OCI-LY7 (cell line): ENCODE data around the gene TMC7. TPM values are rescaled to one million over a fixed set of nuclear protein-coding genes. Genes with fewer than 3 reads are reported as not detected.

Experiments used
- BruUV-seq: library from RNA; stranded (reverse); fragments of 400-500 nt; replicated peaks from 2 replicates; lab custom pipeline; 2021; lab: Mats Ljungman, UMichigan
- CTCF ChIA-PET: fragments of 300-600 bp; sonication (Branson Sonifier 250); formaldehyde crosslinking; loops from one replicate; lab custom pipeline; 2022; ENCODE audit warnings: antibody characterized with exemption; ENCODE audit not compliant: unreplicated experiment; lab: Charles Lee
- POLR2A ChIA-PET: fragments of 300-600 bp; sonication (Branson Sonifier 250); formaldehyde crosslinking; loops from one replicate; lab custom pipeline; 2022; ENCODE audit warnings: antibody characterized with exemption; lab: Charles Lee
- DNase-seq: peaks from one replicate; pipeline ENCODE4 v3.0.0-alpha.2; 2015; ENCODE audit warnings: low spot score
- H2AFZ ChIP-seq: fragments of 200-600 bp; sonication (generic), shearing (Covaris generic); 2 replicates; pipeline ENCODE4 v1.6.1; 2014; ENCODE audit warnings: mild to moderate bottlenecking, antibody characterized with exemption, low read length, moderate library complexity
- H3K27ac ChIP-seq: fragments of 200-600 bp; sonication (generic); 2 replicates; pipeline ENCODE4 v1.5.1; 2014; ENCODE audit warnings: mixed run types, low read depth, mild to moderate bottlenecking, moderate library complexity, low read length, inconsistent platforms; ENCODE audit not compliant: poor library complexity, severe bottlenecking
- H3K36me3 ChIP-seq: fragments of 200-600 bp; sonication (generic); 2 replicates; pipeline ENCODE4 v1.6.1; 2014; ENCODE audit warnings: mild to moderate bottlenecking, antibody characterized with exemption, low read length, moderate library complexity, mixed read lengths; ENCODE audit not compliant: insufficient read depth
- H3K4me1 ChIP-seq: fragments of 200-600 bp; sonication (generic); 2 replicates; pipeline ENCODE4 v1.5.1; 2014; ENCODE audit warnings: mild to moderate bottlenecking, low read length; ENCODE audit not compliant: insufficient read depth, poor library complexity, severe bottlenecking
- H3K4me2 ChIP-seq: fragments of 200-600 bp; sonication (generic); 2 replicates; pipeline ENCODE4 v1.6.1; 2014; ENCODE audit warnings: mild to moderate bottlenecking, low read length
- H3K4me3 ChIP-seq: fragments of 200-600 bp; sonication (generic); 2 replicates; pipeline ENCODE4 v1.5.1; 2014; ENCODE audit warnings: mild to moderate bottlenecking, low read depth, low read length; ENCODE audit not compliant: poor library complexity, severe bottlenecking
- H3K79me2 ChIP-seq: fragments of 200-600 bp; sonication (generic); 2 replicates; pipeline ENCODE4 v1.6.1; 2016; ENCODE audit warnings: low read depth, mild to moderate bottlenecking, low read length, moderate library complexity, mixed read lengths; ENCODE audit not compliant: insufficient read depth
- H3K9me2 ChIP-seq: fragments of 200-600 bp; sonication (generic); 2 replicates; pipeline ENCODE4 v1.6.1; 2016; ENCODE audit warnings: mild to moderate bottlenecking, low read length, mixed read lengths; ENCODE audit not compliant: insufficient read depth
- H3K9me3 ChIP-seq: fragments of 200-600 bp; sonication (generic); 2 replicates; pipeline ENCODE4 v1.6.1; 2014; ENCODE audit warnings: mild to moderate bottlenecking, mixed run types, low read length, mixed read lengths
- H4K20me1 ChIP-seq: fragments of 200-600 bp; sonication (generic); 2 replicates; pipeline ENCODE4 v1.6.1; 2014; ENCODE audit warnings: mild to moderate bottlenecking, antibody characterized with exemption, low read length, moderate library complexity, mixed read lengths; ENCODE audit not compliant: insufficient read depth
- EZH2phosphoT487 ChIP-seq: fragments of 200-600 bp; sonication (generic); IDR thresholded peaks from 2 replicates; pipeline ENCODE4 v1.6.1; 2018; ENCODE audit warnings: low read depth, borderline replicate concordance, mild to moderate bottlenecking, mixed run types, antibody characterized with exemption, low read length, moderate library complexity, mixed read lengths
- intact Hi-C: fragments of 100-400 bp; cut with micrococcal nuclease; formaldehyde crosslinking; loops from one replicate; pipeline ENCODE4 v1.10.0; 2022; ENCODE audit not compliant: unreplicated experiment
- total RNA-seq, 2 experiments: library from RNA; depleted of rRNA in 1 of 2; stranded (reverse); fragments of >200 nt in 1 of 2; shearing (Covaris generic) in 1 of 2; gene quantifications; 2 replicates each; pipeline ENCODE4 v1.2.3, GENCODE V29; 2014 to 2022
- TF ChIP-seq, protein P1 (sequence below): fragments of 200-600 bp; sonication (generic); conservative IDR thresholded peaks from 2 replicates; pipeline ENCODE4 v1.5.1; 2014; ENCODE audit warnings: mild to moderate bottlenecking, antibody characterized with exemption, low read length, moderate library complexity, mixed read lengths

TMC7 gene
- total RNA-seq, 2 experiments from 2014 or later = not detected

DNA sequence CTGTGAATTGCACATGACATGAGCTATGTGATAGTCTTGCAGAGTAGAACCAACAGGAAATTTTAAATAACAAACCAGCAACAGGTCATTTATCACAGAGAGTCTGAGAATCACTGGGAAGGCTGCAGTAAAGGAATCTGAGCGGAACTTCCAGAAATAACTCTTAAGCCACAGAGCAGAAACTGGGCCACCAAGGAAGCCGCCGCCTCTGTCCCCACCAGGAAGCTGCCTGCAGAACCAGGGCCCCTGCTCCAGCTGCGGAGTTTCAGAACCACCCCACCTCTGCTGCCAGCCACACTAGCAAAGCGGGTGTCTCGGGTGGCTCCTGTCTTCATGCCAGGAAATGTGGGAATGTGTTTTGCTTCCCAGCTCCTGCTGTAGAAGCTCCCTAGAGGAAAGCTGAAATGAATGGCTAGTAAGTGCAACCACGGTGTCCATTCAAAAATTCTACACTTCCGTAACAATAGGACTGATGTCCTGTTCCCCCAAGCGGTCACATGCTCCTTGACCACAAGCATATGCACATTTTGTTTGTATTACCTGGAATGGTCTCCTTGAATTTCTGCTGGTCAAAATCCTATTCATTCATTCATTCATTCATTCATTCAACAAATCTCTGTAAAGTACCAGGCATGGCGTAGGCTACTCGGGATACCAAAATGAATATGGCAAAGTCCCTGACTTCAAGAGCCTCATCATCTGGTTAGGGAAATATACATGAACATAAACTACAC lies 122.3 kb downstream of the TMC7 start:
- POLR2A ChIA-PET = interaction anchor here (1.2 to 1.3 kb wide), 2 partner anchors 11 to 28 kb away, joined by 4 to 5 read pairs; no protein-coding TSS in a partner anchor
- TF ChIP-seq, protein P1, sequence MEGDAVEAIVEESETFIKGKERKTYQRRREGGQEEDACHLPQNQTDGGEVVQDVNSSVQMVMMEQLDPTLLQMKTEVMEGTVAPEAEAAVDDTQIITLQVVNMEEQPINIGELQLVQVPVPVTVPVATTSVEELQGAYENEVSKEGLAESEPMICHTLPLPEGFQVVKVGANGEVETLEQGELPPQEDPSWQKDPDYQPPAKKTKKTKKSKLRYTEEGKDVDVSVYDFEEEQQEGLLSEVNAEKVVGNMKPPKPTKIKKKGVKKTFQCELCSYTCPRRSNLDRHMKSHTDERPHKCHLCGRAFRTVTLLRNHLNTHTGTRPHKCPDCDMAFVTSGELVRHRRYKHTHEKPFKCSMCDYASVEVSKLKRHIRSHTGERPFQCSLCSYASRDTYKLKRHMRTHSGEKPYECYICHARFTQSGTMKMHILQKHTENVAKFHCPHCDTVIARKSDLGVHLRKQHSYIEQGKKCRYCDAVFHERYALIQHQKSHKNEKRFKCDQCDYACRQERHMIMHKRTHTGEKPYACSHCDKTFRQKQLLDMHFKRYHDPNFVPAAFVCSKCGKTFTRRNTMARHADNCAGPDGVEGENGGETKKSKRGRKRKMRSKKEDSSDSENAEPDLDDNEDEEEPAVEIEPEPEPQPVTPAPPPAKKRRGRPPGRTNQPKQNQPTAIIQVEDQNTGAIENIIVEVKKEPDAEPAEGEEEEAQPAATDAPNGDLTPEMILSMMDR = no peak
- no peak for TF ChIP-seq EZH2phosphoT487
- Histone ChIP-seq H3K9me3 (no peaks in the 10 kb centered on the region), H3K4me3 (no peak overlapping the region), H3K79me2 (no peaks in the 10 kb centered on the region), H2AFZ (no peak overlapping the region), H3K9me2 (no peaks in the 10 kb centered on the region), H3K27ac (no peak overlapping the region), H3K36me3 (no peaks in the 10 kb centered on the region), H3K4me1 (peaks cover 5% of the 10 kb centered on the region), H4K20me1 (no peaks in the 10 kb centered on the region), H3K4me2 (no peak overlapping the region)
- BruUV-seq = no TSS peak
- intact Hi-C loops = no loop called here
- no peak for DNase-seq
- CTCF ChIA-PET = no interaction called here

DNA sequence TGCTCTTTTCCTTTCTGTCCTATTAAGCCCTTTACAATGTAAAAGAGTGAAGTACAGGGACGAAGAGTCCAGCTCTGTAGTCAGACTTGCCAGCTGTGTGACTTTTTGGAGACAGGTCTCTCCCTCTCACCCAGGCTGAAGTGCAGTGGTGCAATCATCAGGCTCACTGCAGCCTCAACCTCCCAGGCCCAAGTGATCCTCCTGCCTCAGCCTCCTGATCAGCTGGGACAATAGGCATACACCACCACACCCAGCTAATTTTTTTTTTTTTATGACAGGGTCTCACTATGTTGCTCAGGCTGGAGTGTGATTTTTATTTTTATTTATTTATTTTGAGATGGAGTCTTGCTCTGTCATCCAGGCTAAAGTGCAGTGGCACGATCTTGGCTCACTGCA lies 122.9 kb downstream of the TMC7 start:
- Histone ChIP-seq H2AFZ (no peak overlapping the region), H3K4me2 (no peak overlapping the region), H3K36me3 (no peaks in the 10 kb centered on the region), H3K4me1 (peaks cover 5% of the 10 kb centered on the region), H3K27ac (no peak overlapping the region), H3K79me2 (no peaks in the 10 kb centered on the region), H3K9me2 (no peaks in the 10 kb centered on the region), H4K20me1 (no peaks in the 10 kb centered on the region), H3K9me3 (no peaks in the 10 kb centered on the region), H3K4me3 (no peak overlapping the region)
- BruUV-seq = no TSS peak
- no peak for DNase-seq
- TF ChIP-seq, protein P1 = no peak
- no peak for TF ChIP-seq EZH2phosphoT487
- ChIA-PET CTCF (no interaction called here), POLR2A (interaction anchor here (1.3 kb wide), 1 partner anchor 12 kb away, joined by 5 read pairs; no protein-coding TSS in a partner anchor)
- intact Hi-C loops = no loop called here
